Measurements from ENCODE around the gene EPGN. TPM values are rescaled to one million over a fixed set of nuclear protein-coding genes. Genes with fewer than 3 reads are reported as not detected.

EPGN gene
- total and polyA plus RNA-seq, 8 donors = 0.73 to 1.8 (median 0.87) TPM; not detected in 5

- H3K36me3 ChIP-seq = no peaks in the 10 kb centered on the region
- intact Hi-C loops (cut with DNase I; ENCODE audit: low total_unique reads) = no loop called here
- no peaks in the 10 kb centered on the region for H3K9me3 ChIP-seq
- DNase-seq = no peak
- H3K4me1 ChIP-seq = no peaks in the 10 kb centered on the region
- no peak for TF ChIP-seq POLR2A (IDR thresholded peaks at IDR 0.05)
- TF ChIP-seq CTCF (IDR thresholded peaks at IDR 0.05) = no peak
- TF ChIP-seq EP300 (IDR thresholded peaks at IDR 0.05) = no peak
- TF ChIP-seq POLR2AphosphoS5 (IDR thresholded peaks at IDR 0.05) = no peak
- H3K27me3 ChIP-seq = no peaks in the 10 kb centered on the region
- WGBS, 5 donors = 90 to 98% (median 95%) methylated on average over 1 of the region's 1 CpG
- no peak overlapping the region for H3K4me3 ChIP-seq
- H3K27ac ChIP-seq = no peak overlapping the region
Measured at GRCh38 chr4:74307170-74307569, 1.1 kb upstream of the EPGN start.

- Histone ChIP-seq H3K27me3 (no peaks in the 10 kb centered on the region), H3K4me3 (no peak overlapping the region), H3K9me3 (no peaks in the 10 kb centered on the region), H3K27ac (no peak overlapping the region), H3K36me3 (no peaks in the 10 kb centered on the region), H3K4me1 (no peaks in the 10 kb centered on the region)
- intact Hi-C loops (cut with DNase I; ENCODE audit: low total_unique reads) = no loop called here
- TF ChIP-seq EP300 (IDR thresholded peaks at IDR 0.05) = no peak
- TF ChIP-seq POLR2AphosphoS5 (IDR thresholded peaks at IDR 0.05) = no peak
- no peak for DNase-seq
Measured at GRCh38 chr4:74309223-74309622, 953 bp downstream of the EPGN start.

GRCh38 chr4:74311696-74312313 lies 3.5 kb downstream of the EPGN start:
- no peaks in the 10 kb centered on the region for H3K27me3 ChIP-seq
- intact Hi-C loops (cut with DNase I; ENCODE audit: low total_unique reads) = loop anchor here (10.0 kb wide), 1 partner anchor 127 kb away; no protein-coding TSS in a partner anchor
- no peak overlapping the region for H3K4me3 ChIP-seq
- 23 to 28% (median 24%) methylated on average over 4 of the region's 4 CpGs for WGBS, 5 donors
- DNase-seq = peak in 1 of 2 donors; percentile 82
- TF ChIP-seq POLR2A (IDR thresholded peaks at IDR 0.05) (no peak), POLR2AphosphoS5 (IDR thresholded peaks at IDR 0.05) (no peak), EP300 (IDR thresholded peaks at IDR 0.05) (no peak), CTCF (IDR thresholded peaks at IDR 0.05) (peak in 4 of 7 experiments; percentile 32 to 54 (median 46))
- H3K27ac ChIP-seq = no peak overlapping the region
- no peaks in the 10 kb centered on the region for H3K36me3 ChIP-seq
- no peaks in the 10 kb centered on the region for H3K4me1 ChIP-seq
- H3K9me3 ChIP-seq = no peaks in the 10 kb centered on the region

DNA sequence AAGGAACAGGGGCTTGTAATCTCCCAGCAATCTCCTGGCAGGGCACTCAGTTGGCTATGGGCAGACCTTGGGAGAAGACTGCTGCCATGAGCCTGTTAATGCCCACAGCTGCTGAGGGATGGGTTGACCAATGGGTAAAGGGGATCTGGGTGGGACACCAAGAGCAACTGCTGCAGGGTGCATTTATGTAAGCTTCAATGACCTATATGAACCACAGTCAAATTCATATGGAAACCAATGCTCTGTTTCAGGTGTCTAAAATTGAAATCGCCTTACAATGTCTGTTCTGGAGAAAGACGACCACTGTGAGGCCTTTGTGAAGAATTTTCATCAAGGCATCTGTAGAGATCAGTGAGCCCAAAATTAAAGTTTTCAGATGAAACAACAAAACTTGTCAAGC lies 6.1 kb downstream of the EPGN start:
- no peak overlapping the region for H3K4me3 ChIP-seq
- no peak overlapping the region for H3K27ac ChIP-seq
- H3K4me1 ChIP-seq = no peaks in the 10 kb centered on the region
- H3K27me3 ChIP-seq = no peaks in the 10 kb centered on the region
- no peaks in the 10 kb centered on the region for H3K9me3 ChIP-seq
- no peak for DNase-seq
- TF ChIP-seq POLR2A (IDR thresholded peaks at IDR 0.05) (no peak), CTCF (IDR thresholded peaks at IDR 0.05) (no peak), POLR2AphosphoS5 (IDR thresholded peaks at IDR 0.05) (no peak), EP300 (IDR thresholded peaks at IDR 0.05) (no peak)
- no peaks in the 10 kb centered on the region for H3K36me3 ChIP-seq
- 87 to 100% (median 95%) methylated on average over 2 of the region's 2 CpGs for WGBS, 5 donors
- intact Hi-C loops (cut with DNase I; ENCODE audit: low total_unique reads) = loop anchor here (10.0 kb wide), 1 partner anchor 130 kb away; no protein-coding TSS in a partner anchor

GRCh38 chr4:74314944-74315343 lies 6.7 kb downstream of the EPGN start:
- H3K27ac ChIP-seq = no peak overlapping the region
- intact Hi-C loops (cut with DNase I; ENCODE audit: low total_unique reads) = loop anchor here (10.0 kb wide), 1 partner anchor 130 kb away; no protein-coding TSS in a partner anchor
- H3K9me3 ChIP-seq = no peaks in the 10 kb centered on the region
- DNase-seq = no peak
- H3K36me3 ChIP-seq = no peaks in the 10 kb centered on the region
- TF ChIP-seq POLR2AphosphoS5 (IDR thresholded peaks at IDR 0.05) (no peak), CTCF (IDR thresholded peaks at IDR 0.05) (no peak), POLR2A (IDR thresholded peaks at IDR 0.05) (no peak), EP300 (IDR thresholded peaks at IDR 0.05) (no peak)
- H3K27me3 ChIP-seq = no peaks in the 10 kb centered on the region
- H3K4me3 ChIP-seq = no peak overlapping the region
- H3K4me1 ChIP-seq = no peaks in the 10 kb centered on the region
- 58 to 77% (median 65%) methylated on average over 2 of the region's 2 CpGs for WGBS, 5 donors

Measured in stomach (tissue), 9 donors.